NCI-H2196 treated with DMSO at 0.1 percent for 48 hours (cell line): ENCODE results near the gene EYA4.

ENCODE experiments used
- DNase-seq: peaks from one replicate; lab custom pipeline; 2025; ENCODE audit not compliant: unreplicated experiment; lab: John Stamatoyannopoulos, UW

EYA4 gene

GRCh38 chr6:133241086-133241900 is at the start of gene EYA4:
Gene EYA4 (plus strand): TSS chr6:133241357. CDS start chr6:133274781, 33,424 bp downstream.
- DNase-seq = peak; percentile 42

GRCh38 chr6:133193396-133193795 is 47.8 kb upstream of the EYA4 start:
- DNase-seq = no peak

- DNase-seq = no peak
Observed at GRCh38 chr6:133198725-133199124, 42.4 kb upstream of the EYA4 start.

- no peak for DNase-seq
Observed at GRCh38 chr6:133201231-133201630, 39.9 kb upstream of the EYA4 start.

- no peak for DNase-seq
Observed at GRCh38 chr6:133202610-133203343, 38.4 kb upstream of the EYA4 start.

- DNase-seq = no peak
Observed at GRCh38 chr6:133203344-133203697, 37.8 kb upstream of the EYA4 start.

GRCh38 chr6:133205304-133205703 is 35.9 kb upstream of the EYA4 start:
- no peak for DNase-seq

- no peak for DNase-seq
Observed at GRCh38 chr6:133206942-133207341, 34.2 kb upstream of the EYA4 start.

GRCh38 chr6:133207754-133208153 is 33.4 kb upstream of the EYA4 start:
- no peak for DNase-seq

GRCh38 chr6:133208183-133208755 is 32.9 kb upstream of the EYA4 start:
- no peak for DNase-seq

- DNase-seq = no peak
Observed at GRCh38 chr6:133214267-133214666, 26.9 kb upstream of the EYA4 start.

GRCh38 chr6:133218852-133219251 is 22.3 kb upstream of the EYA4 start:
- DNase-seq = no peak

- no peak for DNase-seq
Observed at GRCh38 chr6:133223452-133224029, 17.6 kb upstream of the EYA4 start.

- DNase-seq = no peak
Observed at GRCh38 chr6:133225560-133225959, 15.6 kb upstream of the EYA4 start.

GRCh38 chr6:133227344-133227743 is 13.8 kb upstream of the EYA4 start:
- no peak for DNase-seq

- no peak for DNase-seq
Observed at GRCh38 chr6:133230052-133230451, 11.1 kb upstream of the EYA4 start.

- DNase-seq = no peak
Observed at GRCh38 chr6:133235221-133235620, 5.9 kb upstream of the EYA4 start.

GRCh38 chr6:133236932-133237331 is 4.2 kb upstream of the EYA4 start:
- no peak for DNase-seq

GRCh38 chr6:133240511-133241085 is 559 bp upstream of the EYA4 start:
- peak; percentile 46 for DNase-seq

GRCh38 chr6:133241901-133242636 is 912 bp downstream of the EYA4 start:
- DNase-seq = no peak
